Activated T-helper 1 cell treated with Interleukin-2 at 50 U/mL for 16 hours (primary cell): Measurements from ENCODE around the gene GPC5.

Source experiments
- DNase-seq: peaks from one replicate; pipeline ENCODE4 v3.0.0-alpha.2; 2020; ENCODE audit warnings: low read depth

GPC5 gene

DNA sequence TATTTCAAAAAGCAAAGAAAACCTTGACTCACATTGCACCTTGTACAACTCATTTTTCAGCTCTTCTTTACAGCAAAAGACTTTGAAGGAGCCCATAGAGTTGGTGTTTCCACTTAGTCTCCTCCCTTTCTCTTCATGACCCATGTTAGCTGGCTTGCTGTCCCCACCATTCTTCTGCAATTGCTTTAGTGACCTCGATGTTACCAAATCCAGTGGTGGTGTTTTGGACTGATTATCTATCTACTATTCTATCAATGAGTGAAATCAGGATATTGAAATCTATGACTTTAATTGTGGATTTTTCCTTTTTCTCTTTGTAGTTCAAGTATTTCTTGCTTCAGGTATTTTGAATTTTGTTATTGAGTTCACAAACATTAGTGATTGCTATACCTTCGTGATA is 197.3 kb downstream of the GPC5 start:
- DNase-seq, result no peak

DNA sequence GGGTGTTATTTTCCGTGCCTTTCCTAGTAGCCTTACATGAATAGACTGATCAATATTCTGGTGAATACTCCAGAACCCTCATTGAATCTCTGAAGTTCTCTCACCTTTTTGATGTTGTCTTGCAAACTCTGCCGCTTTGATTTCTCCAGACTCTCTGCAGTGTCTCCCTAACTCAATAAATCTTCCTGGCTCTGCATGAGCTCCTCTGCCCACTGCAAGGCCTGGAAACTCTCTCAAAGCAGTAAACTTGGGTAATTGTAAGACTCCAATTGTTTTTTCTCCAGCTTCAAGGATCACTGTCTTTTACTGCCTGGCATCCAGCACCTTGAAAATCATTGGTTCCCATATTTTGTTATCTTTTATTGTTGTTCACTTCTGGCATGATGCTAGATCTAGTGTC is 198.4 kb downstream of the GPC5 start:
- no peak for DNase-seq

DNA sequence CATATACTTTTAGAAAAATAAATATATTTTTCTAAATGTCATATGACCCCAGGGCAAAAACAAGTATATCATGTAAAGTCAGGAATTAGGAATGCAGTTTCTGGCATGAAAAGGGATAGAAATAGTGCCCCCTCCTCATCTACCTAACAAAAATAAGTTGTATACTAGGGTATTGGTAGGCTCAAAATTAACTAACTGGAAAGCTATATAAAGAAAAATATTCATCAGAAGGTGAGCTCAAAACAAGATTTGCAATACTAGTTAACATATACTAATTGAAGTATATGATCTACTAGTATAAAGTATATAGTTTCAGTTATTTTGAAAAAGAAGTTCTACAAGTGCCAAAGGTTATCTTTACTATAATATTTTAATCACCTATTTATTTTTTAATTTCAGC is 200.2 kb downstream of the GPC5 start:
- no peak for DNase-seq

DNA sequence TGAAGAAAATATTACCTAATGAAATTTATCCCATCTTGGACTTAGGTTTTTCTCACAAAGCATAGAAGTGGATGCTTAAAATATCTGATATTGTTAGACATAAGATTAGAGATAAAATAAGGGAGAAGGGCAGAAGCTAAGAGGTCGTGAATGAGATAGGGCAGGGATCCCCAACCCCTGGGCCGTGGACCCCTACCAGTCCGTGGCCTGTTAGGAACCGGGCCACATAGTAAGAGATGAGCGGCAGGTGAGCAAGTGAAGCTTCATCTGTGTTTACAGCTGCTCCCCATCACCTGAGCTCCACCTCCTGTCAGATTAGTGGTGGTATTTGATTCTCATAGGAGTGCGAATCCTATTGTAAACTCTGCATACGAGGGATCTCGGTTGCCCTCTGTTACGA is 202.9 kb downstream of the GPC5 start:
- DNase-seq, result no peak

DNA sequence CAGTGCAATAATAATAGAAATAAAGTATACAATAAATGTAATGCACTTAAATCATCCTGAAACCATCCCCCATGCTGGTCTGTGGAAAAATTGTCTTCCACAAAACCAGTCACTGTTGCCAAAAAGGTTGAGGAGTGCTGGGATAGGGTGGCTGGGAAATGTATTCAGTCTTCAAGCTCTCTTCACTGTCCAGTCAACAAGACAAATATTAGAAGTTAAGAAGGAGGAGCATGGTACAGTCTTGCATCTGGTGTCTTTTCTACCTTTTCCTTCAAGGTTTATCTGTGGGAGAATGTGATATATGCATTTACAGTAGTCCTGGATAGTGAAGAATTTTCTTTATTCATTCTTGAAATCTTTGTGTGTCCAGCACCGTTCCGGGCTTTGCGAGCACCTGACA is 203.4 kb downstream of the GPC5 start:
- DNase-seq, result no peak

DNA sequence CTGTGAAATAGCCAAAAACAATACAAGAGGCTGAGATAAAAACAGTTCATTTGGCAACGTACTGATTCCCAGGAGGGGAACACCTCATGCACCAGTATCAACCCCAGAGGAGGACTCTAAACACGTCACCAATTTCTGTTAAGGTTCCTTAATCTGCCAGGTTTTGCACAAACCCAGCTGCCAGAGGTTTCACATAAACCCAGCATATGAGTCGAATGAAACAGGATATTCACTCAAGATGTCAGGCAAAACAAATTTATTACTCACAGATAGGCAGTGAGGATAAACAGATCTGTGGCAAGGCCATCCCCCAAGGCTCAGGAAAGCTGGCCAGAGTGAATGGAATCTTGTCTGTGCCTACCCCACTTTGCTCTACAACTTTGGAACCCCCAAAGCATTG is 210.9 kb downstream of the GPC5 start:
- DNase-seq, result no peak

DNA sequence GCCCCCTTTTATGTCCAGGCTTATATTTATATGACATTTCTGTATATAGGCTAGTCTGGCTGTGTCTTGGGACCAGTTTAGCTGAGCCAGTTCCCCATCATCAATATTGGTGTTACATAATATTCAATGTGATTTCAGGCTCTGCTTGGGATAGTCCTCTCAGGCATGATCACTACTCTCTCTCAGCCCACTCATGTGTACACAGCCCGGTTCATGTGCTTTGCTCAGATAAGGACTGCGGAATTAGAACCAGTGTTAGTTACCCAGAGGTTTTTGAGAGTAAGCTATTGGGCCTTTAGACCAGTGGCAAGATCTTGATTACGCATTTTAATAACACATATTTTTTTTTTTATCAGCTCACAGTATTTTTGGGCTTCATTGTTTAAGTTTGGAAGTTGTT is 219.9 kb downstream of the GPC5 start:
- DNase-seq, result no peak

DNA sequence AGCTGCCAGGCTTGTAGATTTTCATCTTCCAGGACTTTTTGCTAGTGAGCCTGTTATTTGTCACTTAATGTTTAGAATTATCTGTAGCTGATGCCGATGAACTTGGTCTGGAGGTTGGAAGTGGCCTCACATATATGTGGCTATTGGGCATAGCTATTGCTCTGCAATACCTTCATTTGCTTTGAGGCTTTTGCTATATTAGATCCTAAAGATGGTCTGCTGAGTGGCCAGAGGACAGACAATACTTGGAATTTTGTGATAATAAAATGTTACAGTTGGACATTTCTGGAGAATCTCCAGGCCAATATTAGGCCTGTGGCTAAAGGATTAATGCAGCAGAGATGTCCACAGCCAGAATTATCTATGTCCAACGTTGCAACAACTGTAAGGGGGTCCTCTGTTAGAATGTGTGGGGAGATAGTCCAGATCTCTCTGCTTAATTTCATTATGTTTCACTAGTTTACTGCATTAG is 222.3 kb downstream of the GPC5 start:
- no peak for DNase-seq

DNA sequence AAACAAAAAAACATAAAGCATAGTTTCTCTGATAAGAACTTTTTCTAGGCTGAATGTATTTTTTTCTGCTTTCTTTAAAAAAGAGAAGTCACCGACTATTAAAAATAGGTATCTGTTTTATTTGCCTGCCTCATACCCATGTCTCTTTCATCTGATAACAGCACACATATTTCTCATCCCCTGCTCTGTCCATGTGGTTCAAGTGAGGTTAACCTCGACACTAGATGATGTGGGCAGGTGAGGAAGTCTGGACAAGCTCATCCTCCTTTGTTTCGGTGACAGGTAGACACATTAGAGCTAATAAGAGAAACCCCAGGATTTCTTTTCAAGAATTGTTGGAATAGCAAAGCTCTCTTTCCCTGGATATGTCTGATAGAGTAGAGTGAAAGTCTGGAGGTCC is 222.7 kb downstream of the GPC5 start:
- DNase-seq, result no peak

DNA sequence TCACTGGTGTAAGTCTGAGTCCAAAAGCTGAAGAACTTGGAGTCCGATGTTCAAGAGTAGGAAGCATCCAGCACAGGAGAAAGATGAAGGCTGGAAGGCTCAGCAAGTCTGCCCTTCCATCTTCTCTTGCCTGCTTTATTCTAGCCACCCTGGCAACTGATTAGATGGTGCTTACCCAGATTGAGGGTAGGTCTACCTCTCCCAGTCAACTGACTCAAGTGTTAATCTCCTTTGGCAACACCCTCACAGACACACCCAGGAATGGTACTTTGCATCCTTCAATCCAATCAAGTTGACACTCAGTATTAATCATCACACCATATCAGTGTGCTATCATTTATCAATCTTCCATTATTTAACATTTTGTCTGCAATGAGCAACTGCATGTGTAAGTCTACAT is 223.5 kb downstream of the GPC5 start:
- DNase-seq, result no peak

DNA sequence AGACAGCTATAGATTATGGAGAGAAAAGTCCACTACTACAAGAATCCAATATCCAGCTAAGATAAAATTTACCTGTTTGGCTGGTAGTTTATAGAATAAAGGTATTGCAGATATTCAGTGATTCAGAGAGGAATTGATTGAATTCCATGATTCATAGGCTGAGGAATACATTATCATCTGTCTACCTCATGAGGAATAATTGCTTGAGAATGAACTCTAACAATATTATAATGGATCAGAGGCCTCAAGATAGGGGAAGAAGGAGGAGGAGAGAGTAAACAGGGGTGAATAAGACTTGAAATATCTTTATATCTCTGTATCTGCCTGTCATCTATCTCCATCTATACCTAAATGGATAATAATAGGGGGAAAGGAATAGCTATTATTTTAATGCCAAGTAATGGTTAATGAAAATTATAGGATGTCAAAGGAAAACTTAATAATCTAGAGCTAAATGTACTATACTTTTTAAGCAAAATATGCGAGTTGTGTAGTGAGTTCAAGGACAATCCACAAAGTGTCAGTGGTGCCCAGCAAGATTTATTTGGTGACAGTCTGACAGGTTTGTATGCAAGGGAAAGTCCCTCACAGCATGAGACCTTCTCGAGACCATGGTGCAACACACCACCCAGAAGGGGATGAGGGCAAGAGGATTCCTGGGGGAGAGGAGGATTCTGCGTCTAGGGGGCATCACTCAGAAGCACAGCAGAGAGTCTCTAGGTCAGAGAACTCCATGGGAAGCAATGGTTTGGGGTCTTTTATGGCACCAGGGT is 224.5 kb downstream of the GPC5 start:
- no peak for DNase-seq

DNA sequence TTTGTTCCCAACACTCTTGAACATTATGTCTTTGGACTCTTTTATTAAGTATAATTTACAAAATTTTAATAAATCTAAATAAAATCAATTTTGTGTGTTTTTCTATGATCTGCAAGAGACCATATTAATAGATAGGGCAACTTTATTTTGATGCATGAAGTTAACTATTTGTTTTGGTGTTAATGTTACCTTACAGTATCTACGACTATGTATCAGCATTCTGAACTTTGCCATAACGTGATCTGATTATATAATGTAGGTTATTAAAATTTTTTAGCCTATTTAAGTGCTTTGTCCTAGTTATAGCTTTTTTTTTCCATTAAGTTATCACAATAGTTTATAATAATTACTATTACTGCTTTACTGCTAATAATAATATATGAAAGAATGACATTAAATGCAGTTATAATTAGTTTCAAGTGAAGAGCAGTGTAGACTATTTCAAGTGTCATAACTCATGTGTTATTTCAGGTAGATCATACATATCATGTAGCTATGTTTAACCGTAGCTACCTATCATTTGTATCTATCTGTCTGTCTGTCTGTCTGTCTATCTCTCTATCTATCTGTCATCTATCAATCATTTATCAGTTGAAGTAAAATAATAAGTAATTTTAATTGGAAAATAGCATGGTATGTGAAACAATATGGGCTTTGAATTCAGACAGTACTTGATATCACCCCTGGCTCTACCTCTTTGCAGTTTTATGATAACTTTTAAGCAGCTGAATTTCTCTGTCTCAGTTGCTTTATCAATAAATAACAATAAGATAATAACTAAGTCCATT is 229.7 kb downstream of the GPC5 start:
- no peak for DNase-seq

DNA sequence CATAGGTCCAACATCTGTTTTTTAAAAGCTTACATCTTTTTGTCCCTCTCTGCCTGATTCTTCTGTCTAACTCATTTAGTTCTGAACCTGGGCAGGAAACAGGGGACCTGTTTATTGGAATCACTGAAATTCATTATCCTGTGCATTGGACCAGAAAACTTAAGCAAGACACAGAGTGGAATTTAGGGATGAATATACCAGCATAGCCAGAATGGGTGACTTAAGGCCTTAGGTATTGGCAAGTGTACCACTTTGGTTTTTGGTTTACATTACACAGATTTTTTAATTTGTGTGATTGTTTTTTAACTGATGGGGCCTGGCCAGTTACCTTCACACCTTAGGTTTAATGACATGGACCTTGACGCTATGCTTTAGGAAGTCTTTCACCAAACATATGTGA is 232.5 kb downstream of the GPC5 start:
- DNase-seq, result no peak

DNA sequence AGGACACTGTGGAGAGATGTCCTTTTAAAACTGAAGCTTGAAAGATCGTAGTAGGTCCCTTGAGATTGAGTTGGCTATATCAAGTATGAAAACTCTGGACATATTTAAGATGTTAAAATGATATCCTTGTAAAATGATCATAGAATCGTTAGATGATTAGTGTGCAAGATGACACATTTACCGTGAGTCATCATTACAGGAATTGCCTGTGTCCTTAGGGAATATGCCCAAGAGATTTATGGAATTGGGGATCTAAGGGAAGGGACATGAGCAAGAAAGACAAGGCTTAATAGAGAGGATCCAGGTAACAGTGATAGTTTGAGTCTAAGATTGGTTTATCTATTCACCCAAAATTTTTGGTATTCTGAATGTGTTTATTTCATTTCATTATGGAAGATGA is 233.7 kb downstream of the GPC5 start:
- DNase-seq, result no peak

DNA sequence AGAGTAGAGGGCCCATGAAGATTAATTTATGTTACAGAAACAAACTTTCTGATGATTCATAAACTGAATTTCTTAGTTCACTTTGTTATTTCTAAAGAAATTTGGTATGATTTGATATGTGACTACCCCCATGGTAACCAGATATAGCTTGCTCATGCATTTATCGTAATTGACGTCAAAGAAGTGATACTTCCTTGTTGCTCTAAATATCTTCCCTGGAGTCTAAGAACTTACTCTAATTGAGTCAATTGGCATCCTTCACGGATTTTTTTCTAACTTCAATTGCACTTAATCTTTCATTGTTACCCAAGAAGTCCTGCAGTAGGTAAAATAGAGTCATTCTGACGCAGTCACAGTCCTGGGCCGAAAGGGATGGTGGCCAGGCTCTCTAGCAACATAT is 240.9 kb downstream of the GPC5 start:
- no peak for DNase-seq

DNA sequence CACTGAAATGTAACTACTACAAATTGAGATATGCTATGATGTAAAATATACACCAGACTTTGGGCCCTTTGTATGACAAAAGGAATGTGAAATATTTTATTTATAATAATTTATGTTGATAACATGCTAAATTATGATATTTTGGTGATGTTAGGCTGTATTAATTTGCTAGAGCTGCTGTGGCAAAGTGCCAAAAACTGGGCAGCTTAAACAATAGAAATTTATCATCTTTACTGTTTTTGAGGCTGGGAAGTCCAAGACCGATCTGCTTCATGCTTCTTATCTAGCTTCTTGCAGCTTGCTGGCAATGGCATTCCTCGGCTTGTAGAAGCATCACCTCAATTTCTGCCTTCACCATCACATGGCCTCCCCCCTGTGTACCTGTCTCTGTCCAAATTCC is 245.0 kb downstream of the GPC5 start:
- DNase-seq, result no peak

DNA sequence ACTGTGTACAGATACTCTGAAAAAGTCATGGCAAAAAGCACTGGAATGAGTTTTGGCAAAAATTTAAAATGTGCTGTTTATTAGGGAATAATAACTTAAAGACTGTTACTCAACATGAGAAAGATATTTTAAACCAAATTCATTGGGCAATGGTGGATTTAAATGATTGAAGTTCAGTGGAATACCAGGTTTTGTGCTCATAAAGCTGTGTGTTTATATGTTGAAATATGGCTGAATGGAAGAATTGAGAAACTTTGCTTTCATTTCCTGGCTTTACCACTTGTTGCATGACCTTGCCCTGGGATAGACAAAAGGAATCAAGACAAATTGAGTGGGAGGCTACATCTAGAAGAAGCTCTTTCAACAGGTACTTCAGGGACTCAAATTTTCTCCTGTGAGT is 246.4 kb downstream of the GPC5 start:
- no peak for DNase-seq

DNA sequence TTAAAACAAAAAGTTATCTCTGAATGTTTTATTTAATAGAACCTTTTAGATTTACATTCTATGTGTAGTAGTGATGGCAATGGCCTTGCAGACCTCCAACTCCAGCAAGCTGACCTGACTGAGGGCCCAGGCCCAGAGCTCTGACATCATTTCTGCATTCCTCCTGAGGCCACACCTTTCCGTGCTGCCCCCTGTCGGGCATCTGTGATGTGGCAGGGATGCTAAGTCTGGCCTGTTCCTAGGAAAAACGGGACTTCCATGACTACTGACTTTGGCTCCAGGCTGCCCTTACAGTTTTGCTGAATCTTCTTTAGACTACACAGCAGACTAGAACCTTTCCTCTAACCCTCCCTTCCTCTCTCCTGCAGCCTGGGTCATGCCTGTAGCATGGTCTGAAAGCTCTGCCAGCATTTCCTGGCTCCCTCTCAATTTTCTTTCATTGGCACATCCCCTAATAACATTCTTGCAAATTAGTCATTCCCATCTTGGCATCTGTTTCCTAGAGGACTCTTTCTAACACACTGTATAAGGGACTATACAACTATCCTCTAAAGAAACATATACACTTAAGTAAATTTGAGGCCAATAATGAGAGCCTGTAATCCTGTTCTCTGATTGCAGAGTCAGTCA is 249.1 kb downstream of the GPC5 start:
- no peak for DNase-seq

DNA sequence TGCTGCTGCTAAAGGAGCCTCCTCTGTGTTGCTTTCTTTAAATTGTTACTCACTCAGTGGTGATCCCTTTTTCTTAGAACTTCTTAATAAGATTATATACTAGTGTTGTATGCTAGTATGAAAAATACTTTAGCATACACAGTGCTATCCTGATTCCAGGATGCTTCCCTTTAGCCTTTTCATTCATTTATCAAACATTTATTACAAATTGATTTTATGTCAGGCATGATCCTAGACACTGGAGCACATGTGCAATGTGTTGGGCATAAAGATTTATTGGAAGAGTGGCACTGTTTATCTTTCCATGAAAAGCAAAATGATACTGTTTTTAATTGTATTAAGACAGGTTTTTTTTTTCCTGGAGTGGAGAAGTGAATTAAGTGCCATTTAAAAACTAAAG is 249.6 kb downstream of the GPC5 start:
- no peak for DNase-seq

DNA sequence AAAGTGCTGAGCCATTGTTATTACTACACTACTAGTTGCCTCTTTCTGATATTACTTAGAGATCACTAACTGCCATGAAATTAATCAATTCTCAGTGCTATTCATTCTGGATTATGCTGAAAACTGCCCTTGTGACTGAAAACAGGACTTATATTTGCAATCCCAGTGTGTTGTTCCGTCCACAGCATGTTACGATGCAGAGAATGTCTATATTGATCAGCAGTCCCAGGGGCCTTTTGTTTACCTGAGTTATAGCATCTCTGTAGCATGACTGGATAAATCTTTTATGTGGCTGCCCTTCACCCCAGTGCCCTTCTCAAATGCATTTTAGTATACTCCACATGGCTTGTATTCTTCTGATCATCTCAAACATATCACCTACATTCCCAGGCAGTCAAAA is 251.0 kb downstream of the GPC5 start:
- DNase-seq, result no peak

DNA sequence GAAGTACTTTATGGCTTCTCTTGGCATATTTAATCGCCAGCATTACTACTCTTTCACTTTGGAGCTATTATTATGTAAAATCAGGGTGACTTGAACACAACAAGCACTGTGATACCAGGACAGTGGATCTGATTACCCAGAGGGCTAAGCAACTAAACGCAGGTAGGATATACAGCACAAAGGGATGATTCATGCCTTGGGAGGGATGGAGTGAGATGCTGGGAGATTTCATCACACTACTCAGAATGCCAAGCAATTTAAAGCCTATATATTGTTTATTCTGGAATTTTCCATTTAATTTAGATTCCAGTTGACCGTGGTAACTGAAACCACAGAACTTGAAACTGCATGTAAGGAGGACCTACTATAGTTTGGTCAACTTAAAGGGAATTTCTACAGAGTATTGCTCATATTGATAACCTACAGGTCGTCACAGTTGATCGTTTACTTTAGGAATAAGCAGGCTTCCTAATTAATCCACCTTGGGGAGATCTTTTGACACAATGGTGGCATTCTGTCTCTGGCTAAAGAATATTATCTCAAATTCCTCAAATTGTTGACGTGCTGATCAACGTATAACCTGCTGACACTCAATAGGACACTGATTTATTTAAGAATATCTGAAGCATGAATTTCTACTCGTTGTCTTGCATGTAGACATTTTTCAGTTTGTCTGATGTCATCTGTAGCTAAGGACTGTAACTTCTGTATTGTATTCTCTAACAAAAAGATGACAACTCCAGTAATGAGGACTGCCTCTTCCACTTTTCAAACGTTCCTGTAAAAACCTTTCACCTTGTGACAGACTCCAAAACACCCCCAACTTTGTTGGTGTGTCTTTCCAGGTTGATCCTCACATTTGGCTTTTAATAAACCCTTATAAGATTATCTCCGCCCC is 254.2 kb downstream of the GPC5 start:
- DNase-seq, result no peak

DNA sequence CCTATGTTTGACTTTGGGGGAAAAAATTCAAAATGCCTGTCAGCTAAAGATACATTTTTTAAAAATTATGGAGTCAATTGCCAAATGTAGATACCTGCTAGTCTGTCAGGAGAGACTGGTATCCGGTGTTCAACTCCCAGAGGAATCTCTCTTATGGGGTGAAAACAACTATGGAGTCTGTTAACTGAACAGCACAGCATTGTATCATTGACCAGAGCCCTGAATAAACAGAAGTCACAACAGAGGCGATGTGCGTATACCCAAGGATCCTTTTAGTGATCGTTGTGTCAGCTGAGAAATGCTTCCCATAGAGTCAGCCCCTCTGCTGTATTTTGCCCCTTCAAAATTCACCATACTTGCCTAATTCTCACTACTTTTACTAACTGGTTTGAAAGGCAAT is 257.3 kb downstream of the GPC5 start:
- no peak for DNase-seq
